ENCODE data around the gene B9D1.

The B9D1 gene

DNA sequence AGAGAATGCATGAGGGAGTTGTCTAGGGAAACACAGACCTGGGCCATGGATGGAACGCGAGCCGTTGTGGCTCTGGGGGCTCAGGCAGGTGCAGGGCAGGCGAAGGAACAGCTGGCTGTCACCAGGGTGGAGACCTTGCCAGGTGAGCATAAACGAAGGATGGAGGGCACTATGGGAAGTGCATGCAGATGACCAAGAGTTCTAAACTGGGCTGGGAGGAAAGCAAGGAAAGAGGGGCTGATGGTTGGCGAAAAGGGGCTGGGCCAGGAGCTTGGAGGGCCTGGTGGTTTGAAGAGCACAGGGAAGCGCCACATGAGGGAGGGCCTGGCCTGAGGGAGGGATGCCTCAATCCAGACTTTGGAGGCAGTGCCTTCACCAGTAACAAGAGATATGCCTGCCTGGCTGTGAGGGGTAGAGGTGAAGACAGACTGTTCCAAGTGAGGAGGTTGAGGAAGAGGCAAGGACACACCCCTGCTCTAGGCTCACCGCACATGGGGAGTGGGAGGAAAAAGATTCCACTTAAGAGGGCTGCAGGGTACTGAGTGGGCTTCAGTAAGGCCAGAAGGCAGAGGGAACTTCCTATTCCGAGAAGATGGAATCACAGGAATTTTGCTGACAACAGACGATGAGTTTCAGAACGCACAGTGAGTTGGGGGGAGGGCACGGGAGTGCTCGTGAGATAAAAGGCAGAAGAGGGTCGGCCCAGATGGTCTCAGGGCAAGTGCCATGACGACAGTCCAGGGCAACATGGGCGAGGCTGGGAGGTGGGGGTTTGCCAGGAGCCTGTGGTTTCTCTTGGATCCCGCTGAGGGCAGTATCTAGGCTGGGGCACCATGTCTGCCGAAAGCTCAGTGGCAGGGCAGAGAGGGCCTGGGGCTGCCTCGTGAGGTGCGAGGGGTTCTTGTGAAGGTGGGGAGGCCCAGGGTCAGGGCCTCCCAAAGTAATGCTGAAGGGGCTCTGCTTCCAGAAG, 20.6 kb downstream of the B9D1 start:
- Histone ChIP-seq H3K27me3 (peaks cover 0 to 44% (median 6%) of the 10 kb centered on the region in 11 experiments; a peak in 12 of 22 replicates), H3K4me3 (no peak overlapping the region), H4K20me1 (peaks cover 0 to 60% (median 19%) of the 10 kb centered on the region in 11 experiments; a peak in 14 of 22 replicates), H3K9me3 (replicated peaks in 1 of 11) (no peaks in the 10 kb centered on the region), H3K4me2 (no peak overlapping the region), H3K27ac (no peak overlapping the region), H3K36me3 (no peaks in the 10 kb centered on the region), H3K9ac (no peak overlapping the region), H3K4me1 (peaks cover 8 to 12% (median 9%) of the 10 kb centered on the region in 10 experiments)
- TF ChIP-seq Cebpa-rat (IDR thresholded peaks at IDR 0.05): no peak

GRCh38 chr17:19341211-19341631, 21.3 kb downstream of the B9D1 start:
- H3K4me3 ChIP-seq: no peak overlapping the region
- no peaks in the 10 kb centered on the region for H3K36me3 ChIP-seq
- H3K4me2 ChIP-seq: no peak overlapping the region
- no peak for TF ChIP-seq Cebpa-rat (IDR thresholded peaks at IDR 0.05)
- peaks cover 0 to 60% (median 18%) of the 10 kb centered on the region in 11 experiments; a peak in 14 of 22 replicates for H4K20me1 ChIP-seq
- no peak overlapping the region for H3K27ac ChIP-seq
- H3K9me3 ChIP-seq (replicated peaks in 1 of 11): no peaks in the 10 kb centered on the region
- H3K9ac ChIP-seq: no peak overlapping the region
- peaks cover 0 to 47% (median 11%) of the 10 kb centered on the region in 11 experiments; a peak in 14 of 22 replicates for H3K27me3 ChIP-seq
- peaks cover under 1 to 5% (median 2%) of the 10 kb centered on the region in 10 experiments for H3K4me1 ChIP-seq

- H3K27me3 ChIP-seq: peaks cover 0 to 49% (median 18%) of the 10 kb centered on the region in 11 experiments; a peak in 14 of 22 replicates
- no peaks in the 10 kb centered on the region for H3K36me3 ChIP-seq
- H3K4me1 ChIP-seq: no peaks in the 10 kb centered on the region
- no peak overlapping the region for H3K4me2 ChIP-seq
- peaks cover 0 to 51% (median 13%) of the 10 kb centered on the region in 11 experiments; a peak in 11 of 22 replicates for H4K20me1 ChIP-seq
- H3K4me3 ChIP-seq: no peak overlapping the region
- no peak overlapping the region for H3K9ac ChIP-seq
- no peak overlapping the region for H3K27ac ChIP-seq
- H3K9me3 ChIP-seq (replicated peaks in 1 of 11): no peaks in the 10 kb centered on the region
- no peak for TF ChIP-seq Cebpa-rat (IDR thresholded peaks at IDR 0.05)
Measured at GRCh38 chr17:19339341-19339815, 23.1 kb downstream of the B9D1 start.

GRCh38 chr17:19338031-19338990, 24.2 kb downstream of the B9D1 start:
- H3K27me3 ChIP-seq: peaks cover 0 to 59% (median 18%) of the 10 kb centered on the region in 11 experiments; a peak in 14 of 22 replicates
- H3K27ac ChIP-seq: no peak overlapping the region
- H3K4me2 ChIP-seq: no peak overlapping the region
- H3K36me3 ChIP-seq: no peaks in the 10 kb centered on the region
- H3K9me3 ChIP-seq (replicated peaks in 1 of 11): no peaks in the 10 kb centered on the region
- H3K4me1 ChIP-seq: no peaks in the 10 kb centered on the region
- no peak overlapping the region for H3K9ac ChIP-seq
- no peak for TF ChIP-seq Cebpa-rat (IDR thresholded peaks at IDR 0.05)
- peaks cover 0 to 52% (median 16%) of the 10 kb centered on the region in 11 experiments; a peak in 13 of 22 replicates for H4K20me1 ChIP-seq
- no peak overlapping the region for H3K4me3 ChIP-seq

GRCh38 chr17:19337712-19338023, 24.9 kb downstream of the B9D1 start:
- no peaks in the 10 kb centered on the region for H3K4me1 ChIP-seq
- TF ChIP-seq Cebpa-rat (IDR thresholded peaks at IDR 0.05): no peak
- H3K36me3 ChIP-seq: no peaks in the 10 kb centered on the region
- H3K9me3 ChIP-seq (replicated peaks in 1 of 11): no peaks in the 10 kb centered on the region
- H3K27me3 ChIP-seq: peaks cover 0 to 59% (median 18%) of the 10 kb centered on the region in 11 experiments; a peak in 14 of 22 replicates
- no peak overlapping the region for H3K4me3 ChIP-seq
- peaks cover 0 to 56% (median 16%) of the 10 kb centered on the region in 11 experiments; a peak in 13 of 22 replicates for H4K20me1 ChIP-seq
- no peak overlapping the region for H3K4me2 ChIP-seq
- H3K9ac ChIP-seq: no peak overlapping the region
- H3K27ac ChIP-seq: no peak overlapping the region

- Histone ChIP-seq H3K4me1 (no peaks in the 10 kb centered on the region), H4K20me1 (peaks cover 0 to 56% (median 16%) of the 10 kb centered on the region in 11 experiments; a peak in 13 of 22 replicates), H3K27me3 (peaks cover 0 to 59% (median 19%) of the 10 kb centered on the region in 11 experiments; a peak in 14 of 22 replicates), H3K9me3 (replicated peaks in 1 of 11) (no peaks in the 10 kb centered on the region), H3K27ac (no peak overlapping the region), H3K9ac (no peak overlapping the region), H3K4me2 (no peak overlapping the region), H3K4me3 (no peak overlapping the region), H3K36me3 (no peaks in the 10 kb centered on the region)
- TF ChIP-seq Cebpa-rat (IDR thresholded peaks at IDR 0.05): no peak
Measured at GRCh38 chr17:19336938-19337711, 25.4 kb downstream of the B9D1 start.

DNA sequence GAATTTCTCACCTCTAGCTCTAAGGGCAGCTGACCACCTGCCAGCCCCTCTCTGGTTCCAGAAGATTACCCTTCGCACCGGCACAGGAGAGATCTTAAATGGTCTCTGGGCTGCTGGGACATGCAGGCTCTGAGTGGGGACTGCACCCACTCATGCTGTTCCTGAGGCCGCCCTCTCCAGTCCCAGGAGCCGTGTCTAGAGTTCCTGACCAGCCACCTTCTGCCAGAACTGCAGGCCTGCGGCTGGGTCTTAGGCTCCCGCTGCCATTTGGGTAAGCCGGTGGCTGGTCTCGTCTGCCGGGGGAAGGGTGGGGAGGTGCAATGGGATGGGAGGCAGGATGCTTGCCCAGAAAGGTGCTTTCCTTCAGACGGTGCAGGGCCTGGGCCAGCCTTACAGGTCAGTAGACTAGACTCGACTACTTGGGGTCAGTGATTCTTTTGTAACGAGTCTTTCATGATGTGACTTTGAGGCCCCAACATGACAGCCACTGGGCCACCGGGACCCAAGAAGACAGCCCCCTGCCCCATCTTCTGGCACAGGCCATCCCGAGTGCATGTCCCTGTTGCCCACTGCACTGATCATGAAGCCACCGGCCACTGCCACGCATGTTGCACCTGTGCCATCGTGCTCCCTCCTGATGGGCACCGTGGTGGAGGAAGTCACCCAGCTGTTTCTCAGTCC, 26.4 kb downstream of the B9D1 start:
- H4K20me1 ChIP-seq: peaks cover 0 to 57% (median 16%) of the 10 kb centered on the region in 11 experiments; a peak in 11 of 22 replicates
- no peak overlapping the region for H3K27ac ChIP-seq
- no peak overlapping the region for H3K9ac ChIP-seq
- H3K9me3 ChIP-seq (replicated peaks in 1 of 11): no peaks in the 10 kb centered on the region
- H3K4me1 ChIP-seq: no peaks in the 10 kb centered on the region
- H3K36me3 ChIP-seq: no peaks in the 10 kb centered on the region
- no peak overlapping the region for H3K4me2 ChIP-seq
- no peak for TF ChIP-seq Cebpa-rat (IDR thresholded peaks at IDR 0.05)
- no peak overlapping the region for H3K4me3 ChIP-seq
- peaks cover 0 to 56% (median 20%) of the 10 kb centered on the region in 11 experiments; a peak in 14 of 22 replicates for H3K27me3 ChIP-seq

DNA sequence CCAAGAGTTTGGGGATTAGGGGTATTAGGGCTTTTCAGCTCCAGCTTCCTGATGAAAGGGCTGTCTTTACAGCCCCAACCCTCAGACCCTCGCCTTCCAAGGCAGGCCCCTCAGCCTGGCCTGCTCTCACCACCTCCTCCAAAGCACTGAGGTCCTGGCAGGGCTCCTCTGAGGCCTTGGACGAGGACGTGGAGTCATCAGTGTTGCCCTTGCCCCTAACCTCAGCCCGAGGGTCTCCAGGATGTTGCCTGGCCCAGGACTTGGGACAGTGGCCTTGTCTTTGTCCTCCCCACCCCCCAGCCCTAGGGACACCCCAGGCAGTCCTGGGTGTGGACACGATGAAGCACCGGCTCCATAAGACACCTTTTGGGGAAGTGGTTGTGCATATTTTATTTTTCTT, 28.2 kb downstream of the B9D1 start:
- H3K4me3 ChIP-seq: no peak overlapping the region
- H4K20me1 ChIP-seq: peaks cover 0 to 68% (median 16%) of the 10 kb centered on the region in 11 experiments; a peak in 11 of 22 replicates
- H3K4me2 ChIP-seq: no peak overlapping the region
- no peak overlapping the region for H3K9ac ChIP-seq
- H3K4me1 ChIP-seq: no peaks in the 10 kb centered on the region
- peaks cover 0 to 67% (median 20%) of the 10 kb centered on the region in 11 experiments; a peak in 14 of 22 replicates for H3K27me3 ChIP-seq
- no peaks in the 10 kb centered on the region for H3K9me3 ChIP-seq (replicated peaks in 1 of 11)
- H3K27ac ChIP-seq: no peak overlapping the region
- no peaks in the 10 kb centered on the region for H3K36me3 ChIP-seq
- TF ChIP-seq Cebpa-rat (IDR thresholded peaks at IDR 0.05): no peak
